WTC11 (cell line): ENCODE measurements around the gene KNL1. TPM values are rescaled to one million over a fixed set of nuclear protein-coding genes. Genes with fewer than 3 reads are reported as not detected.

ENCODE experiments used
- ATAC-seq: fragments of 200-7000 bp; cut with Tn5 transposase; 2 replicates; pipeline ENCODE4 v1.10.0; 2021; ENCODE audit warnings: mild to moderate bottlenecking, moderate library complexity
- CTCF ChIA-PET: fragments of 300-600 bp; sonication (Branson Sonifier 250); formaldehyde crosslinking; loops from one replicate; lab custom pipeline; 2021; ENCODE audit warnings: antibody characterized with exemption; lab: Charles Lee
- POLR2A ChIA-PET: fragments of 350-600 bp; sonication (Branson Sonifier 250); formaldehyde crosslinking; loops from one replicate; lab custom pipeline; 2021; ENCODE audit warnings: antibody characterized with exemption; lab: Charles Lee
- DNase-seq: peaks from one replicate; pipeline ENCODE4 v3.0.0; 2021; ENCODE audit warnings: low spot score
- H3K27ac Mint-ChIP-seq: 2 replicates; pipeline ENCODE4 v1.8.0; 2021; ENCODE audit warnings: mixed read lengths
- H3K27me3 Mint-ChIP-seq: 2 replicates; pipeline ENCODE4 v1.8.0; 2021; ENCODE audit warnings: low read depth, mild to moderate bottlenecking, moderate library complexity, mixed read lengths
- H3K36me3 Mint-ChIP-seq: 2 replicates; pipeline ENCODE4 v1.8.0; 2021; ENCODE audit warnings: mixed read lengths
- H3K4me1 Mint-ChIP-seq: 2 replicates; pipeline ENCODE4 v1.8.0; 2022; ENCODE audit warnings: mixed read lengths
- H3K4me3 Mint-ChIP-seq: 2 replicates; pipeline ENCODE4 v1.8.0; 2021; ENCODE audit warnings: mild to moderate bottlenecking, moderate library complexity, mixed read lengths
- H3K9me3 Mint-ChIP-seq: 2 replicates; pipeline ENCODE4 v1.8.0; 2021; ENCODE audit warnings: mixed read lengths
- CBFB ChIP-seq: sonication (generic); formaldehyde crosslinking; IDR thresholded peaks from 2 replicates; pipeline ENCODE4 v1.8.1; 2022; ENCODE audit warnings: mild to moderate bottlenecking, low read depth, missing genetic modification reagents
- CREB1 ChIP-seq: sonication (generic); formaldehyde crosslinking; IDR thresholded peaks from 2 replicates; pipeline ENCODE4 v1.8.0; 2023; ENCODE audit warnings: mild to moderate bottlenecking, missing genetic modification reagents
- CREM ChIP-seq: sonication (generic); formaldehyde crosslinking; IDR thresholded peaks from 2 replicates; pipeline ENCODE4 v1.8.1; 2022; ENCODE audit warnings: mild to moderate bottlenecking, missing genetic modification reagents, moderate library complexity
- CTCF ChIP-seq: fragments of 200-600 bp; IDR thresholded peaks from 2 replicates; pipeline ENCODE4 v1.8.0; 2022; ENCODE audit warnings: antibody characterized with exemption
- ELF4 ChIP-seq: sonication (generic); formaldehyde crosslinking; IDR thresholded peaks from 2 replicates; pipeline ENCODE4 v1.8.1; 2022; ENCODE audit warnings: low read depth, mild to moderate bottlenecking, moderate library complexity, missing genetic modification reagents
- EMX1 ChIP-seq: fragments of 250-450 bp; sonication (Bioruptor Pico); IDR thresholded peaks from 2 replicates; pipeline ENCODE4 v1.8.0; 2021; ENCODE audit warnings: mild to moderate bottlenecking
- ESRRA ChIP-seq: sonication (generic); formaldehyde crosslinking; IDR thresholded peaks from 2 replicates; pipeline ENCODE4 v1.8.1; 2022; ENCODE audit warnings: mild to moderate bottlenecking, missing genetic modification reagents, borderline replicate concordance
- FOXP1 ChIP-seq: sonication (generic); formaldehyde crosslinking; IDR thresholded peaks from 2 replicates; pipeline ENCODE4 v1.8.0; 2022; ENCODE audit warnings: missing genetic modification reagents, mild to moderate bottlenecking, moderate library complexity, borderline replicate concordance
- JAZF1 ChIP-seq: fragments of 250-450 bp; sonication (Bioruptor Pico); IDR thresholded peaks from 2 replicates; pipeline ENCODE4 v1.9.0; 2021; ENCODE audit warnings: moderate library complexity, mild to moderate bottlenecking, inconsistent platforms
- JUN ChIP-seq: sonication (generic); formaldehyde crosslinking; IDR thresholded peaks from 2 replicates; pipeline ENCODE4 v1.8.0; 2023; ENCODE audit warnings: mild to moderate bottlenecking, missing genetic modification reagents
- TEAD4 ChIP-seq: sonication (generic); formaldehyde crosslinking; IDR thresholded peaks from 2 replicates; pipeline ENCODE4 v1.8.0; 2022; ENCODE audit warnings: mild to moderate bottlenecking, missing genetic modification reagents
- TP53 ChIP-seq: sonication (generic); formaldehyde crosslinking; IDR thresholded peaks from 2 replicates; pipeline ENCODE4 v1.8.1; 2023; ENCODE audit warnings: mild to moderate bottlenecking, missing genetic modification reagents
- USF1 ChIP-seq: sonication (generic); formaldehyde crosslinking; IDR thresholded peaks from 2 replicates; pipeline ENCODE4 v1.8.0; 2022; ENCODE audit warnings: mild to moderate bottlenecking, missing genetic modification reagents
- ZNF121 ChIP-seq: sonication (generic); formaldehyde crosslinking; IDR thresholded peaks from 2 replicates; pipeline ENCODE4 v1.8.0; 2023; ENCODE audit warnings: missing genetic modification reagents
- ZNF138 ChIP-seq: sonication (generic); formaldehyde crosslinking; conservative IDR thresholded peaks from 2 replicates; pipeline ENCODE4 v1.8.1; 2022; ENCODE audit warnings: mild to moderate bottlenecking, moderate library complexity, missing genetic modification reagents
- ZNF263 ChIP-seq: sonication (generic); formaldehyde crosslinking; IDR thresholded peaks from 2 replicates; pipeline ENCODE4 v1.8.1; 2022; ENCODE audit warnings: low read depth, mild to moderate bottlenecking, moderate library complexity, missing genetic modification reagents
- ZNF396 ChIP-seq: fragments of 250-450 bp; sonication (Bioruptor Pico); IDR thresholded peaks from 2 replicates; pipeline ENCODE4 v1.8.0; 2021; ENCODE audit warnings: mild to moderate bottlenecking, moderate library complexity, borderline replicate concordance
- ZNF423 ChIP-seq: fragments of 250-450 bp; sonication (Bioruptor Pico); IDR thresholded peaks from 2 replicates; pipeline ENCODE4 v2.1.2; 2022; ENCODE audit warnings: mild to moderate bottlenecking, moderate library complexity
- total RNA-seq: library from RNA; stranded (reverse); gene quantifications from 3 replicates; pipeline ENCODE4 v1.2.3, GENCODE V29; 2021
- TF ChIP-seq, protein P1 (sequence below): sonication (generic); formaldehyde crosslinking; IDR thresholded peaks from 2 replicates; pipeline ENCODE4 v1.8.0; 2022; ENCODE audit warnings: mild to moderate bottlenecking, missing genetic modification reagents

Gene KNL1
- total RNA-seq, 1 experiment from 2014 or later: 24.0 TPM

- no peak overlapping the region; the same call in 1 of the 2 replicates for H3K27ac Mint-ChIP-seq
- H3K27me3 Mint-ChIP-seq: no peaks in the 10 kb centered on the region; the same call in 1 of the 2 replicates
- CTCF ChIA-PET: no interaction called here
- POLR2A ChIA-PET: no interaction called here
- peaks cover 39% of the 10 kb centered on the region for H3K36me3 Mint-ChIP-seq
- DNase-seq (no peak), ATAC-seq (no peak)
- H3K4me1 Mint-ChIP-seq: peaks cover 8% of the 10 kb centered on the region
- peaks cover 39% of the 10 kb centered on the region for H3K9me3 Mint-ChIP-seq
- no peak for TF ChIP-seq CBFB (CRISPR knock-in tag)
- TF ChIP-seq, protein P1, sequence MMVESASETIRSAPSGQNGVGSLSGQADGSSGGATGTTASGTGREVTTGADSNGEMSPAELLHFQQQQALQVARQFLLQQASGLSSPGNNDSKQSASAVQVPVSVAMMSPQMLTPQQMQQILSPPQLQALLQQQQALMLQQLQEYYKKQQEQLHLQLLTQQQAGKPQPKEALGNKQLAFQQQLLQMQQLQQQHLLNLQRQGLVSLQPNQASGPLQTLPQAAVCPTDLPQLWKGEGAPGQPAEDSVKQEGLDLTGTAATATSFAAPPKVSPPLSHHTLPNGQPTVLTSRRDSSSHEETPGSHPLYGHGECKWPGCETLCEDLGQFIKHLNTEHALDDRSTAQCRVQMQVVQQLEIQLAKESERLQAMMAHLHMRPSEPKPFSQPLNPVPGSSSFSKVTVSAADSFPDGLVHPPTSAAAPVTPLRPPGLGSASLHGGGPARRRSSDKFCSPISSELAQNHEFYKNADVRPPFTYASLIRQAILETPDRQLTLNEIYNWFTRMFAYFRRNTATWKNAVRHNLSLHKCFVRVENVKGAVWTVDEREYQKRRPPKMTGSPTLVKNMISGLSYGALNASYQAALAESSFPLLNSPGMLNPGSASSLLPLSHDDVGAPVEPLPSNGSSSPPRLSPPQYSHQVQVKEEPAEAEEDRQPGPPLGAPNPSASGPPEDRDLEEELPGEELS (CRISPR knock-in tag): no peak
- TF ChIP-seq ZNF423 (CRISPR knock-in tag): no peak
- TF ChIP-seq ZNF121: no peak
- no peak for TF ChIP-seq ZNF396
- no peak for TF ChIP-seq USF1 (CRISPR knock-in tag)
- no peak for TF ChIP-seq JUN (CRISPR knock-in tag)
- no peak for TF ChIP-seq CREM (CRISPR knock-in tag)
- TF ChIP-seq EMX1 (CRISPR knock-in tag): no peak
- no peak for TF ChIP-seq ZNF138 (CRISPR knock-in tag)
- no peak for TF ChIP-seq CREB1 (CRISPR knock-in tag)
- no peak for TF ChIP-seq TEAD4 (CRISPR knock-in tag)
- no peak for TF ChIP-seq ESRRA (CRISPR knock-in tag)
- TF ChIP-seq, all 79 proteins: peak for 0
- no peak overlapping the region for H3K4me3 Mint-ChIP-seq
These were observed 90.3 kb downstream of the KNL1 start for GRCh38 chr15:40684381-40684780.

GRCh38 chr15:40685376-40685775 is 91.3 kb downstream of the KNL1 start:
- H3K27me3 Mint-ChIP-seq: no peaks in the 10 kb centered on the region; the same call in 1 of the 2 replicates
- peaks cover 39% of the 10 kb centered on the region for H3K9me3 Mint-ChIP-seq
- peaks cover 13% of the 10 kb centered on the region for H3K4me1 Mint-ChIP-seq
- TF ChIP-seq JAZF1 (CRISPR knock-in tag): no peak
- no peak for TF ChIP-seq TP53
- TF ChIP-seq CTCF: no peak
- TF ChIP-seq ZNF263 (CRISPR knock-in tag): no peak
- no peak for TF ChIP-seq FOXP1 (CRISPR knock-in tag)
- no peak for TF ChIP-seq ELF4 (CRISPR knock-in tag)
- POLR2A ChIA-PET: interaction anchor here (1.0 kb wide), 1 partner anchor 9 kb away, joined by 3 read pairs; no protein-coding TSS in a partner anchor
- ATAC-seq (no peak), DNase-seq (no peak)
- H3K36me3 Mint-ChIP-seq: peaks cover 39% of the 10 kb centered on the region
- CTCF ChIA-PET: interaction anchor here (1.3 kb wide), 1 partner anchor 59 kb away, joined by 3 read pairs; no protein-coding TSS in a partner anchor
- no peak overlapping the region for H3K4me3 Mint-ChIP-seq
- H3K27ac Mint-ChIP-seq: no peak overlapping the region
